HG03175 (cell line): Measurements from ENCODE around the gene CORO2B.

ENCODE experiments used
- ATAC-seq: cut with Tn5 transposase; IDR thresholded peaks from one replicate; pipeline ENCODE4 v1.9.1; 2021; ENCODE audit warnings: mild to moderate bottlenecking, moderate library complexity; ENCODE audit not compliant: unreplicated experiment

The CORO2B gene

DNA sequence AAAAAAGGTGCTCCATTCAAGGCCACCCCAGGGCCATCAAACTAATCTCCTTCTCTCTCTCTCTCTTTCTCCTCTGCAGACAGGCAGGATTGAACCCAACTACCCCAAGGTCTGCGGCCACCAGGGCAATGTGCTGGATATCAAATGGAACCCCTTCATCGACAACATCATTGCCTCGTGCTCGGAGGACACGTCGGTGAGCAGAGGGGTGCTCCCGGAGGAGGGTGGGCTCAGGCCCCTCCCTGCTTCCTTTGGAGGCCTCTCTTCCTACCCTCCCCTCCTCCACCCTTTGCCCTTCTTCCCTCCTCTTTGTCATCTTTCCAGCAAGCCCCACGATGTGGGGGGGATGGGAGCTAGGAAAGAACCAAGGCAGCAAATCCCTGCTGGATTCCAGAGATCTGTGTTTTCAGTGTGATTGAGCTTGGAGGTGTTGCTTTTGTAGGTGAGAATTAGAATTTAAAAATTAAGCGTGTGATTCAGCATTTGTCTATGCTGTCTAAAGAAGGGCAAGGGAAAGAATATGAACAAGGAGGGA lies 116.3 kb downstream of the CORO2B start:
- no peak for ATAC-seq

- no peak for ATAC-seq
These were observed 117.9 kb downstream of the CORO2B start for GRCh38 chr15:68696414-68697363.

GRCh38 chr15:68697711-68698690 lies 119.2 kb downstream of the CORO2B start:
- ATAC-seq = no peak

- ATAC-seq = no peak
These were observed 119.9 kb downstream of the CORO2B start for GRCh38 chr15:68698708-68699107.

GRCh38 chr15:68699124-68699880 lies 120.5 kb downstream of the CORO2B start:
- ATAC-seq = no peak

DNA sequence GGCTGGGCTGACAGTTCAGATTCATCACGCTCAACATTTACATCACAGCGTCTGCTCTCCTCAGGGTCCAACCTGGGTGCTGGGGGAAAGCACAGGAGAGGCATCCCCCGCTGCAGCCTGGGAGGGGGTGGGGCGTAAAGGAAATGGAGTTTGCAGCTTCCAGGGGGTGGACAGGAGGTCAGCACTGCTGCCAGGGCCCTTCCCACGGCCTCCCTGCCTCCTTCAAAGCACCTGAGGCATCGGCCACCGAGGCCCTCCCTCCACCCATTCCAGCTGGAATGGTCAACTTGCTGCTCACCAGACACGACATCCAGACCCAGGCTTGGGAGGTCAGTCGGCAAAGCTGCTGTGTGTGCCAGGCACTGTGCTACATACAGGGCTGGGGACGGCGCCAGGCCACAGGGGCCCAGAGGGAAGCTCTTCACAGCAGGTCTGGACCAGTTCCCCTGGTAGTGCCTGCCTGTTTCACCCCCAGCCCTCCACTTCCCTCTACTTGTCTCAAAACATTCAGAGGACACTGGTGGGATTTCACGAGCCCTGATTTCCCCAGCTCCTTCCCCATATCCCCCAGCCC lies 121.2 kb downstream of the CORO2B start:
- ATAC-seq = no peak

GRCh38 chr15:68700455-68701123 lies 121.8 kb downstream of the CORO2B start:
- ATAC-seq = no peak

- no peak for ATAC-seq
These were observed 123.1 kb downstream of the CORO2B start for GRCh38 chr15:68701886-68702285.

DNA sequence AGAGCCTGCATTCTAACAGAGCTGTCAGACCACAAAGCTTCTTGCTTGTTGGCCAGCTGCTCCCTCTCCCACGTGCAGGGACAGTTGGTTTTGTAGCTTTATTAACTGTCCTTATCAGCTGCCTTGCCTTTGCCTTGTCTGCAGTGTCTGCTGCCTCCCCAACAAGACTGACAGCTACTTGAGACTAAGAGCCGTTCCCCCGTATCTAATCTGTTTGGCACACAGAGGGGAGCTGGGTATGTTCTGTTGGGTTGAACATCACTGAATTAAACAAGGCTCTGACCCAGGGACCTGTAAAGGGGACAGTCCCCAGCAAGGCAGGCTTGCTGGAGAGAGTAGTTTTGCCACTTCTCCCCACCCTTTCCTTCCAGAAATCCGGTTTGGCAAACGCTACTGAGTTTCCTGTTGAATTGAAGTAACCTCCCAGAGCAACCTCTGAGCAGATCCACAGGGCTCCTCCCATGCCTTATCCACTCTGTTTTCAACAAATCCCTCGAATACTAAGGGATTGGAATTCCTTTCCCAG lies 125.8 kb downstream of the CORO2B start:
- ATAC-seq = no peak

DNA sequence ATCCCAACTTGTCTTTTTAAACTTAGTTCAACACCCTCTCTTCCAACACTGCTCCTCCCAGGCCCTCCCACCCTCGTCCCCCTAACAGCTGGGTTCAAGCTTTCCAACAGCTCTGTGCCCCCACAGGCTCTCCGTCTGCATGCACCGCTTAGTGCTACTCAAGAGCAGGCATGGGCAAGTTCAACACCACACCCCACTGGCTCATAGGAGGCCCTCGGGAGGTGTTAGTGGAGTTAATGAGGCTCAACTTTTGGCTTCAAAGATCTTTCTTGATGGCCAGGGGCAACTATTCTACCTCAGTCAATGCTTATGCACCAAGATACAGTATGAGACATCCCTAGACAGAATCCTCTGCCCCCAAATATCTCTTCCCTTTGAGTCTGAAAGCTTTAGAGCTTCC lies 127.5 kb downstream of the CORO2B start:
- no peak for ATAC-seq

- no peak for ATAC-seq
These were observed 128.1 kb downstream of the CORO2B start for GRCh38 chr15:68706931-68707330.

GRCh38 chr15:68707386-68707785 lies 128.6 kb downstream of the CORO2B start:
- no peak for ATAC-seq

- no peak for ATAC-seq
These were observed 131.1 kb downstream of the CORO2B start for GRCh38 chr15:68709876-68710275.

DNA sequence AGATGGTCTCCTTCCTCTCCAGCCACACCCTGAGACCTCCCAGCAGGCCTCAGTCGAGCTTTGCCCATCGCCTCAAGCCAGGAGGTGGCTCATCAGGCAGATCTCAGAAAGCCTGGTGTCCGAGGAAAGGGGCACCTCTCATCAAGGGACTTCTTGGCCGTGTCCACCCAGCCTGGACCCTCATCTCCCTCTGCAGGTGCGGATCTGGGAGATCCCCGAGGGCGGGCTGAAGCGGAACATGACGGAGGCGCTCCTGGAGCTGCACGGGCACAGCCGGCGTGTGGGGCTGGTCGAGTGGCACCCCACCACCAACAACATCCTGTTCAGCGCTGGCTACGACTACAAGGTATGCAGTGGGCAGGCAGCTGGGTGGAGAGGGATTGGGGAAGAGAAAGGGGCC lies 131.7 kb downstream of the CORO2B start:
- ATAC-seq = no peak

- no peak for ATAC-seq
These were observed 132.6 kb downstream of the CORO2B start for GRCh38 chr15:68711406-68711805.

DNA sequence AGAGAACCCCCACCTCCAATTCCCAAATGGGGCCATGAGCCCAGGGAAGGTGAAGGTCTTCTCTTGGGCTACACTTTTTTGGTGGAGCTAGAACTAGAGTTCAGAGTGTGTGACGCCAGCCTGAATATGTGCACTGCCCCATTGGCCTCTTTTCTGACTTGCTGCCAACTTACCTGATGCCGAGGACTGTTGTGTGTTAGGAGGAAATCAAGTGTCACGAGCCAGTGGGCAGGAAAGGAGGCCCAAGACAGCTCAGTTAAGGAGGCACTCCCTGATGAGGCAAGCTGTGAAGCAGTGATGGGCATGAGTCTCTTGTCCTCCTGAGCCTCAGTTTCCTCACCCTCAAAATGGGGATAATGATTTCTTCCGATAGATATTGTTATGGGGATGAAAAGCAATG lies 134.1 kb downstream of the CORO2B start:
- no peak for ATAC-seq

DNA sequence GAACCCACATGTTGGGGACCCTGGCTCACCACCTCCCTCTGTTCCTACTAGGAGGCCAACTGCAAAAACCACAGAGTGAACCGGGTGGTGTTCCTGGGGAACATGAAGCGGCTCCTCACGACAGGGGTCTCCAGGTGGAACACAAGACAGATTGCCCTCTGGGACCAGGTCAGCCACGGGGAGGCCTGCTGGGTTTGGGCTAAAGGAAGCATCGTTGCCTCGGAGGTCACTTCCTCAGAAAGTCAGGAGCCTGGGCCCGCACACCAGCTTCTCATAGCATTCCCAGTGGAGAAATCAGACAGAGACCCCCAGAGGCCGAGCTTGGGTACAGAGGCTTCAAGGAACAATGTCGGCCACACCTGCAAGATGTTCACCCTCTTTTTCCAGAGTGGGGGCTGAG lies 135.1 kb downstream of the CORO2B start:
- ATAC-seq = no peak

GRCh38 chr15:68715111-68715510 lies 136.3 kb downstream of the CORO2B start:
- no peak for ATAC-seq

GRCh38 chr15:68717951-68718350 lies 139.2 kb downstream of the CORO2B start:
- no peak for ATAC-seq
